BE2C (cell line): ENCODE measurements around the gene DIP2C.

Experiments used
- DNase-seq: peaks from one replicate; pipeline ENCODE4 v3.0.0-alpha.2; 2020
- H3K27me3 ChIP-seq: fragments of 250-450 bp; sonication (Bioruptor Pico); 2 replicates; pipeline ENCODE4 v1.5.1; 2020; ENCODE audit warnings: mild to moderate bottlenecking
- H3K36me3 ChIP-seq: fragments of 250-450 bp; sonication (Bioruptor Pico); 2 replicates; pipeline ENCODE4 v1.5.1; 2020; ENCODE audit warnings: mild to moderate bottlenecking
- H3K4me1 ChIP-seq: fragments of 250-450 bp; sonication (Bioruptor Pico); 2 replicates; pipeline ENCODE4 v1.5.1; 2020
- H3K4me3 ChIP-seq: 2 replicates; pipeline ENCODE4 v1.5.1; 2011; ENCODE audit warnings: low read depth, low read length
- H3K9me3 ChIP-seq: fragments of 250-450 bp; sonication (Bioruptor Pico); 2 replicates; pipeline ENCODE4 v1.5.1; 2020
- CTCF ChIP-seq: IDR thresholded peaks from 2 replicates; pipeline ENCODE4 v1.5.1; 2012; ENCODE audit warnings: mild to moderate bottlenecking, low read depth, low read length

Gene DIP2C

GRCh38 chr10:367636-368035 is 321.8 kb downstream of the DIP2C start:
- no peak overlapping the region for H3K4me3 ChIP-seq
- H3K27me3 ChIP-seq = no peaks in the 10 kb centered on the region
- no peak for TF ChIP-seq CTCF
- no peaks in the 10 kb centered on the region; the same call in 1 of the 2 replicates for H3K36me3 ChIP-seq
- H3K4me1 ChIP-seq = peaks cover 9% of the 10 kb centered on the region
- DNase-seq = no peak
- no peaks in the 10 kb centered on the region for H3K9me3 ChIP-seq

- no peaks in the 10 kb centered on the region; the same call in 1 of the 2 replicates for H3K36me3 ChIP-seq
- peaks cover 8% of the 10 kb centered on the region for H3K4me1 ChIP-seq
- H3K9me3 ChIP-seq = no peaks in the 10 kb centered on the region
- no peak overlapping the region for H3K4me3 ChIP-seq
- no peaks in the 10 kb centered on the region for H3K27me3 ChIP-seq
- no peak for TF ChIP-seq CTCF
- no peak for DNase-seq
Observed at GRCh38 chr10:366186-366585, 323.3 kb downstream of the DIP2C start.

GRCh38 chr10:364267-364775 is 325.1 kb downstream of the DIP2C start:
- Histone ChIP-seq H3K27me3 (no peaks in the 10 kb centered on the region), H3K4me3 (no peak overlapping the region), H3K36me3 (no peaks in the 10 kb centered on the region; the same call in 1 of the 2 replicates), H3K4me1 (peaks cover 7% of the 10 kb centered on the region), H3K9me3 (no peaks in the 10 kb centered on the region)
- no peak for TF ChIP-seq CTCF
- DNase-seq = no peak

- no peaks in the 10 kb centered on the region for H3K9me3 ChIP-seq
- H3K4me1 ChIP-seq = 0 out of 2 replicates have a peak, but pooled peaks cover 3% of the 10 kb centered on the region
- DNase-seq = no peak
- H3K27me3 ChIP-seq = no peaks in the 10 kb centered on the region
- no peaks in the 10 kb centered on the region for H3K36me3 ChIP-seq
- H3K4me3 ChIP-seq = no peak overlapping the region
- no peak for TF ChIP-seq CTCF
Observed at GRCh38 chr10:363152-363551, 326.3 kb downstream of the DIP2C start.

- no peak for DNase-seq
- Histone ChIP-seq H3K4me3 (no peak overlapping the region), H3K36me3 (no peaks in the 10 kb centered on the region), H3K9me3 (no peaks in the 10 kb centered on the region), H3K27me3 (no peaks in the 10 kb centered on the region), H3K4me1 (0 out of 2 replicates have a peak, but pooled peaks cover 3% of the 10 kb centered on the region)
- no peak for TF ChIP-seq CTCF
Observed at GRCh38 chr10:361203-362081, 328.0 kb downstream of the DIP2C start.

GRCh38 chr10:360653-361052 is 328.8 kb downstream of the DIP2C start:
- TF ChIP-seq CTCF = no peak
- no peaks in the 10 kb centered on the region for H3K9me3 ChIP-seq
- H3K4me1 ChIP-seq = 0 out of 2 replicates have a peak, but pooled peaks cover 3% of the 10 kb centered on the region
- no peaks in the 10 kb centered on the region for H3K36me3 ChIP-seq
- H3K4me3 ChIP-seq = no peak overlapping the region
- DNase-seq = no peak
- no peaks in the 10 kb centered on the region for H3K27me3 ChIP-seq
